Measurements from ENCODE around the gene CKLF.
"Not testable (repeated sequence)": the region's sequence is repeated elsewhere in the genome, so short reads cannot be mapped to it uniquely, and the experiment has no call there.

Gene CKLF

DNA sequence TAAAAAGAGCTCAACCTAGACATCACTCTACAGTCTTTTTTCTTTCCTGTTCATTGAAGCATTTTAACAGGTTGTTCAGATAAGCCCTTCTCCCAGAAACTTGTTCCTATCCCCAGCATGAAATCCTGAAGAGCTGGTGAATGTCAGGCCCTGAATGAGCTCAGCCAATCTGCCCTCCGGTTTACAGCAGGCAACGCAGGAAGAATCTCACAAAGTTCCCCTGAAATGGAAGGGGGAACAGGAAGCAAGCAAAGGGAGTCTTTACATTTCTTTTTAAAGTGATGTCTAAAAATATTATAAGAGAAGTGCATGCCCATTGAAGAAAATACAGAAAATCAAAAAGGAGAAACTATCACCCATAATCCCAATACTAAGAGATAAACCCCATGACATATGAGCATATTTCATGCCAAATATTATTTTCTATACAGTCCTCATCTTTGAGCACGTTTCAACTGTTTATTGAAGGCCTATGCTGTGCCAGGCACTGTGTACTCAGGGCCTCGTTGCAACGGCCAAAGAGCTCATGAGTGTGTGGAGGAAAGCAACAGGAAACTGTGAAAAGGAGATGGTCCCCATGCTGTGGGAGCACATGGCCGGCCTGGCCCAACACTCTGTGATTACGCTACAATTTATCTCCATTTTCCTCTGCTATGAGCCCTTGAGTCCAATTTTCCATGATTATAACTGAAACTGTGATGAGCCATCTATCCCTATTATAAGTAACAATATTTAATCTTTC lies 8.2 kb upstream of the CKLF start:
- no peak for DNase-seq

- DNase-seq: no peak
Measured at GRCh38 chr16:66547101-66547989, 5.0 kb upstream of the CKLF start.

DNA sequence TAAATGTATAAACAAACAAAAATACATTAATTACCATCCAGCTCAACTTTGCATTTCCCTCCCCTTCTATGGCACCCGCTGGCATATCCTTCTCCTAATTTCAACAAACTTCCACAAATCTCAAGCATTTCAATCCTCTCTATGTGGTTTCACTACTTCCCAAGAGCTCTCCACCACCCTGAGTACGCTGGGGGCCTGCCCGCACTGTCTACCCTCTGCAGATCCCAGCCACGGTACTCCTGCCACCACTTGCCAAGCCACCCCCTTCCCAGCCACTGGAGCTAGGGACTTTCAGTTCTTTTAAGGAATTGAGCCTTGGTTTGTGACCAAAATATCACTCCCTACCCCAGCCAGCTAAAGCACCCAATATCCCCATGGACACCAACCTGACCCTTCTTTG lies 4.3 kb upstream of the CKLF start:
- DNase-seq: no peak

DNA sequence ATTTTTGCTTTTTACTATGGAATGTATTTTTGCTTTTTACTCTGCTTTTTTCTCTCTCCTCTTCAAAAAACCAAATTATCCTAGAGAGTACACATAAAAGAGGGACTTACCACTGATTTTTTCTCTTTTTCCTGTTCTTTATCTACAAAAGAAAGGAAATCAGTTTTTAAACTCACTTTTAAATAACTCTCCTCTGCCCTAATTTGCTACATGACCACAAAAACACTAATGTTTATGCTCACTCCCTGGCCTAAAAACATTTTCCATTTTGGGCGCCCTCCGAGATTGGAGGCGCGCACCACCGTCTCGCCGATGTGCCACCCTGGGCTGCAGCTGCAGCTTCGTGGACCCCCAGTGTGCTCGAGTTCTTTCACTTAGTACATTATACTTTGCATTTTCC lies 3.5 kb upstream of the CKLF start:
- no peak for DNase-seq

- peak; percentile 94 for DNase-seq
Measured at GRCh38 chr16:66549284-66550131, 2.9 kb upstream of the CKLF start, which contains the start of gene TK2. TK2 (minus strand) TSS chr16:66550122; CDS start chr16:66550061, 61 bp downstream.

GRCh38 chr16:66551348-66551759 lies 1.0 kb upstream of the CKLF start:
- DNase-seq: peak; percentile 67

DNA sequence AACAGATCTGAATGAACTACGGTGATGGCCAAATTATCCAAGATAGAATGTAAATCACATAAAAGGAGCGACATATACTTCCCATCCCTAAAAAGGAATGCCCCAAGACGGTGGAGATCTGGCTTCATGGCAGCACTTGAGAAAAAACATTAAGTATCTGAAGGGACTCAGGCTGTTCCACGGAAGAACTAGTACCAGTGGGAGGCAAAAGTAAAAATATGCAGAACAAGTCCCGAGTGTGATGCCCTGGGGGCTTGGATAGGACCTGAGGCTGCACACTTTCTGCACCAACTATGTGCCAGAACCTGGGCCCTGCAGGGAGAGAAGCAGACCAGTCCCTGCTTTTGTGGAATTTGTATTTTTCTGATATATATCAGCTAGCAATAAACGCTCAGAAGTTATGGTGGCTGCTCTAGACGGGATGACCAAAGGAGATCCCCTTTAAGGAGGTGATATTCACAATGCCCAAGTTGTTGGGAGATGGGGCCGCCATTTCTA lies 539 bp upstream of the CKLF start:
- no peak for DNase-seq

- peak; percentile 9 for DNase-seq
Measured at GRCh38 chr16:66553223-66553622, 847 bp downstream of the CKLF start.

DNA sequence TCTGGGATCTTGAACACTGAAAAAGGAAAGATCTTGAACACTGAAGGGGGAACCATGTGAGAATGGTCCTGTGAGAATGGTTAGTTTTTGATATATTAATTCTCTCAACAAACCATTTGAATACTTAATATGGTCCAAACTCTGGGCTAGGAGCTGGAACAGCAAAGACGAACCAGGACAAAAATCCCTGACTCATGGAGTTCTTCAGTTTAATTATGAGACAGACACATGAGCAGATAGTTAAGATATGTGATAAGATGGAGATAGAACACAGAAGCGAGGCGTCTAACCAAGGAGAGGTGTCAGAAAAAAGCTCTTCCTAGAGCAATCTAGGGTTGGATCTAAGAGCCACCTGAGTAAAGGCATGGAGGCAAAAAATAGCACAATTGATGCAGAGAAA lies 1.6 kb downstream of the CKLF start:
- DNase-seq: no peak

DNA sequence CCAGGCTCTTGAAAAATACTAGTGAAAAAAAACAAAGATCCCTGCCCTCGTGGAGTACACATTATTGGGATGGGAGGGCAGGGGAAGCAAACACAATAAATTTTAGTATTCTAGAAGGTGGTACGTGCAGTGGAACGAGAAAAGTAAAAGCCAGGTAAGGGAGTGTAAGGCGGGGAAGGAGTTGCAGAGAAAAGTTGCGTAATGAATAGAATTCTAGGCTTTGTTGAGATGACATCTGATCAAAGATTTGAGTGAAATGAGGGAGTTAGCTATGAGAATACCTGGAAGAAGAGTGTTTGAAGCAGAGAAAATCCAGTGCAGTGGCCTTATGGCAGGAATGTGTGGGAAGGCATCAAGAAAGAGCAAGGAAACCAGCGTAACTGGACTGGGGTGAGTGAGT lies 2.1 kb downstream of the CKLF start:
- no peak for DNase-seq

DNA sequence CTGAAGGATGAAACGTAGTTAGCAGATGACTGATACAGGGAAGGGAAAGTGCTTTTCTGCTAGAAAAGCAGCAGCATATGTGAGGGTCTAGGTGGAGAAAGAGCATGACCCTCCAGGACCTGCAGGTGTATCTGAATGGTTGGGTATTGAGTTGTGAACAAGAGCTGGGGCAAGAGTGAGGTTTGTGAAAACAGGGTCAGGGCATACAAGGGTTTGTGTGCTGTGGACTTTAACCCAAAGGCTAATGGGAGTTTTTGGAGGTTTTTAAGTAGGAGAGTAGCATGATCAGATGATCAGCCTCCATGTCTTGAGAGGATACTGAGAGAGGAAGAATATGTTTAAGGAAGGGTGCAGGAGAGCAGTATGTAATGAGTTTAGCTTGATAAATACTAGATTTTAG lies 7.7 kb downstream of the CKLF start:
- no peak for DNase-seq

GRCh38 chr16:66561381-66562080 lies 9.2 kb downstream of the CKLF start:
- DNase-seq: no peak

GRCh38 chr16:66562409-66562808 lies 10.0 kb downstream of the CKLF start:
- no peak for DNase-seq

GRCh38 chr16:66562986-66563385 lies 10.6 kb downstream of the CKLF start:
- no peak for DNase-seq

- DNase-seq: no peak
Measured at GRCh38 chr16:66563574-66564334, 11.4 kb downstream of the CKLF start.

DNA sequence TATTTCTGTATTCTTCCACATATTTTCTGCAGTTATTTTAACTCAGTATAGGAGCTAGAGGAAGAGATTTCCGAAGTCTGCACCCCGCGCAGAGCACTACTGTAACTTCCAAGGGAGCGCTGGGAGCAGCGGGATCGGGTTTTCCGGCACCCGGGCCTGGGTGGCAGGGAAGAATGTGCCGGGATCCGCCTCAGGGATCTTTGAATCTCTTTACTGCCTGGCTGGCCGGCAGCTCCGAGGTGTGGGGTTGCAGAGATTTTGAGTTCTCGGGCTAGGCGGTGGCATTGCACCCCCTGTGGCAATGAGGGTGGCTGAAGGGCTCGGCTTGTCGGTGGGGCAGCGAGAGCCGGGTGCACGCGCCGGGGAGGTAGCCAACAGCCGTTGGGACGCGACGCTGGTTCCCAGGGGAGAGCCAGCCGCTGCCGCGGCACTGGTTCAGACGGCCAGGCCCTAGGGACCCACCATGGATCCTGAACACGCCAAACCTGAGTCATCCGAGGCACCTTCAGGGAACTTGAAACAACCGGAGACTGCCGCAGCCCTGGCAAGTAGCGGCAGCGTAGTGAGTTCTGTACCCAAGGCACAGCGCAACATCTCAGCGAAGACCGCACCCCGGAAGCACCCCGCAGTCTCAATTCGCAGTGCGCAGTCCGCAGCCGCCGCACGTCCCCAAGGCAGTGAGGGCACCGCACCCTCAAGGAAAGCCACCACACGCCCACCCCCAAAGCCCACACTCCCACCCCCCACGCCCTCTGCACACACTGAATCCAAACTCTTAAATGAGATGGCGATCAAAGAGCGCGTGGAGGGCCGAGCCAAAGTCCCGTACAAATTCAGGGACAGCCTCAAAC lies 13.9 kb downstream of the CKLF start, which contains the start of gene CMTM1:
Gene CMTM1, plus strand, starts transcription at position 389 of the 851 bp plus-strand sequence. Its CDS starts 75 bp downstream, at position 464.
- DNase-seq: no peak

DNA sequence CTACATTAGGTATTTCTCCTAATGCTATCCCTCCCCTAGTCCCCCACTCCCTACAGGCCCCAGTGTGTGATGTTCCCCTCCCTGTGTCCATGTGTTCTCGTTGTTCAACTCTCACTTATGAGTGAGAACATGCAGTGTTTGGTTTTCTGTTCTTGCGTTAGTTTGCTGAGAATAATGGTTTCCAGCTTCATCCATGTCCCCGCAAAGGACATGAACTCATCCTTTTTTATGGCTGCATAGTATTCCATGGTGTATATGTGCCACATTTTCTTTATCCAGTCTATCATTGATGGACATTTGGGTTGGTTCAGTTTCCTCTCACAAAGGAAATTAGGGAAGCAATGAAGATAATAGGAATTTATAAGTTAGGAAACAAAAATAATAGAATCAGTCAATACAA lies 14.9 kb downstream of the CKLF start:
- DNase-seq: not testable (repeated sequence)

DNA sequence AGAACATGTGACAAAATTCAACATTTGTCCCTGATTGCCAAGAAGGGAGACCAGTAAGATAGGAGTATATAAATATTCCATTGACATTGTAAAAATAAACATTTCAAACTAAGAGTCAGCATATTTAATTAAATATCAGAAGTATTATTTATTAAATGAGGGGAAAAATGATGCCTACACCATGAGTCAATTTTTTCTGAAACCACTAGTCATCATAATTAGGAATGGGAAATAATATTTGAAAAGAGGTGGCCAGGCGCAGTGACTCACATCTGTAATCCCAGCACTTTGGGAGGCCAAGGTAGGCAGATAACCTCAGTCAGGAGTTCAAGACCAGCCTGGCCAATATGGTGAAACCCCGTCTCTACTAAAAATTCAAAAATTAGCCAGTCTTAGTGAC lies 16.0 kb downstream of the CKLF start:
- no peak for DNase-seq

GRCh38 chr16:66569131-66569530 lies 16.8 kb downstream of the CKLF start:
- no peak for DNase-seq

DNA sequence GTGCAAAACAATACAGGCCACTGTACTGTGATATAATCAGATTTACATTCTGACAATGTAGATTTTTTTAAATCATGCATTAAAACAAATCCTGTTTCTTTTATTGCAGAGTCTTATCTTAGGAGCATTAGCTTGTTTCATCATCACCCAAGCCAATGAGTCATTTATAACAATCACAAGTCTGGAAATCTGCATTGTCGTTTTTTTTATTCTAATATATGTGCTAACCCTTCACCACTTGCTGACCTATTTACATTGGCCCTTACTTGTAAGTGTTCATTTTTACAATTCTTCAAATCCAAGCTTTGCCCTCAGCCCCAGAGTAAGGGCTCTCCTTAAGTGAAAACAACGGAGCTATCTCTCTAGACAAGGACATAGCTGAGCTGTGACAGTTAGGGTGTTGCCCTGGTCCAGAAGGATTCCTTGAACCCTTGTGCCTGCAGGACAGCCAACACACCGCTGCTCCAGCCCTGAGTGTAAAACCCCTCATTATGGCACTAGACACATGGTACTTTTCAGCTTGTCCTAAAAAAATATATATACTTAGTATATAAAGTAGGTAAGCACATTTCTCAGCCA lies 17.5 kb downstream of the CKLF start:
- DNase-seq: no peak

Measured in eye (tissue), 1 donor.